Breast epithelium (tissue), 3 donors: ENCODE data around the gene IST1.

Experiments
- POLR2AphosphoS5 ChIP-seq, 3 donors: sonication (generic); formaldehyde crosslinking; IDR thresholded peaks; one replicate each; pipeline ENCODE4 v1.6.1; 2017; ENCODE audit warnings: antibody characterized with exemption in 3 of 3
- TF ChIP-seq, protein P1 (sequence below), 3 donors: fragments of 450-650 bp; IDR thresholded peaks; one replicate each; pipeline ENCODE4 v1.5.1; 2016 to 2017; ENCODE audit warnings: antibody characterized with exemption in 3 of 3, mild to moderate bottlenecking in 3 of 3, moderate library complexity in 3 of 3

GRCh38 chr16:71880176-71880575 is 15.2 kb upstream of the IST1 start:
- TF ChIP-seq, protein P1, sequence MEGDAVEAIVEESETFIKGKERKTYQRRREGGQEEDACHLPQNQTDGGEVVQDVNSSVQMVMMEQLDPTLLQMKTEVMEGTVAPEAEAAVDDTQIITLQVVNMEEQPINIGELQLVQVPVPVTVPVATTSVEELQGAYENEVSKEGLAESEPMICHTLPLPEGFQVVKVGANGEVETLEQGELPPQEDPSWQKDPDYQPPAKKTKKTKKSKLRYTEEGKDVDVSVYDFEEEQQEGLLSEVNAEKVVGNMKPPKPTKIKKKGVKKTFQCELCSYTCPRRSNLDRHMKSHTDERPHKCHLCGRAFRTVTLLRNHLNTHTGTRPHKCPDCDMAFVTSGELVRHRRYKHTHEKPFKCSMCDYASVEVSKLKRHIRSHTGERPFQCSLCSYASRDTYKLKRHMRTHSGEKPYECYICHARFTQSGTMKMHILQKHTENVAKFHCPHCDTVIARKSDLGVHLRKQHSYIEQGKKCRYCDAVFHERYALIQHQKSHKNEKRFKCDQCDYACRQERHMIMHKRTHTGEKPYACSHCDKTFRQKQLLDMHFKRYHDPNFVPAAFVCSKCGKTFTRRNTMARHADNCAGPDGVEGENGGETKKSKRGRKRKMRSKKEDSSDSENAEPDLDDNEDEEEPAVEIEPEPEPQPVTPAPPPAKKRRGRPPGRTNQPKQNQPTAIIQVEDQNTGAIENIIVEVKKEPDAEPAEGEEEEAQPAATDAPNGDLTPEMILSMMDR (IDR thresholded peaks at IDR 0.05): no peak
- TF ChIP-seq POLR2AphosphoS5 (IDR thresholded peaks at IDR 0.05): no peak
